ENCODE data around the gene PCDHB15. TPM values are rescaled to one million over a fixed set of nuclear protein-coding genes. Genes with fewer than 3 reads are reported as not detected.
"Not testable (repeated sequence)": the region's sequence is repeated elsewhere in the genome, so short reads cannot be mapped to it uniquely, and the experiment has no call there.

Gene PCDHB15
- total RNA-seq, 1 experiment from 2014 or later: 2.0 TPM

GRCh38 chr5:141247434-141247833 is 2.2 kb downstream of the PCDHB15 start:
- DNase-seq (ENCODE audit: low read depth): not testable (repeated sequence)

- no peak for DNase-seq (ENCODE audit: low read depth)
These were observed 5.4 kb downstream of the PCDHB15 start for GRCh38 chr5:141250576-141250975.

- no peak for DNase-seq (ENCODE audit: low read depth)
These were observed 13.3 kb downstream of the PCDHB15 start for GRCh38 chr5:141258464-141258863.

- DNase-seq (ENCODE audit: low read depth): no peak
These were observed 13.8 kb downstream of the PCDHB15 start for GRCh38 chr5:141258948-141259347.

GRCh38 chr5:141260458-141261237 is 15.5 kb downstream of the PCDHB15 start:
- DNase-seq (ENCODE audit: low read depth): peak; percentile 14

GRCh38 chr5:141261238-141261546 is 16.0 kb downstream of the PCDHB15 start:
- no peak for DNase-seq (ENCODE audit: low read depth)

- DNase-seq (ENCODE audit: low read depth): no peak
These were observed 24.0 kb downstream of the PCDHB15 start for GRCh38 chr5:141269195-141269594.

GRCh38 chr5:141272906-141273305 is 27.7 kb downstream of the PCDHB15 start:
- DNase-seq (ENCODE audit: low read depth): no peak

GRCh38 chr5:141298376-141298775 is 53.2 kb downstream of the PCDHB15 start:
- DNase-seq (ENCODE audit: low read depth): no peak

Other genes with a start within 250 kb of the PCDHB15 start
- gene PCDHB1, start 194.0 kb upstream of the PCDHB15 start, total RNA-seq (2014; rRNA removed; shearing (Covaris generic)): not detected in 2 replicates
- gene PCDHB2, start 150.8 kb upstream of the PCDHB15 start, total RNA-seq (2014; rRNA removed; shearing (Covaris generic)): 0.88 and 0.96 TPM in 2 replicates
- 0.12 and 0.20 TPM in 2 replicates for gene PCDHB3, start 144.9 kb upstream of the PCDHB15 start, total RNA-seq (2014; rRNA removed; shearing (Covaris generic))
- under 0.01 and 0.12 TPM in 2 replicates for gene PCDHB4, start 123.6 kb upstream of the PCDHB15 start, total RNA-seq (2014; rRNA removed; shearing (Covaris generic))
- 0.59 and 0.60 TPM in 2 replicates for gene PCDHB5, start 110.2 kb upstream of the PCDHB15 start, total RNA-seq (2014; rRNA removed; shearing (Covaris generic))
- gene PCDHB6, start 95.3 kb upstream of the PCDHB15 start, total RNA-seq (2014; rRNA removed; shearing (Covaris generic)): 0.20 and 0.24 TPM in 2 replicates
- gene PCDHB7, start 72.8 kb upstream of the PCDHB15 start, total RNA-seq (2014; rRNA removed; shearing (Covaris generic)): 0.39 and 0.48 TPM in 2 replicates
- 0.10 and 0.12 TPM in 2 replicates for gene PCDHB8, start 67.6 kb upstream of the PCDHB15 start, total RNA-seq (2014; rRNA removed; shearing (Covaris generic))
- 2.0 and 2.1 TPM in 2 replicates for gene PCDHB16, start 63.0 kb upstream of the PCDHB15 start, total RNA-seq (2014; rRNA removed; shearing (Covaris generic))
- 0.10 and 0.24 TPM in 2 replicates for gene PCDHB9, start 58.2 kb upstream of the PCDHB15 start, total RNA-seq (2014; rRNA removed; shearing (Covaris generic))
- gene PCDHB10, start 53.0 kb upstream of the PCDHB15 start, total RNA-seq (2014; rRNA removed; shearing (Covaris generic)): 0.60 and 0.78 TPM in 2 replicates
- 0.12 and 0.20 TPM in 2 replicates for gene PCDHB11, start 45.8 kb upstream of the PCDHB15 start, total RNA-seq (2014; rRNA removed; shearing (Covaris generic))
- gene PCDHB12, start 36.7 kb upstream of the PCDHB15 start, total RNA-seq (2014; rRNA removed; shearing (Covaris generic)): 0.36 and 0.88 TPM in 2 replicates
- gene PCDHB13, start 31.5 kb upstream of the PCDHB15 start, total RNA-seq (2014; rRNA removed; shearing (Covaris generic)): 2.5 and 2.6 TPM in 2 replicates
- 0.72 and 0.88 TPM in 2 replicates for gene PCDHB14, start 22.1 kb upstream of the PCDHB15 start, total RNA-seq (2014; rRNA removed; shearing (Covaris generic))
- gene SLC25A2, start 58.7 kb downstream of the PCDHB15 start, total RNA-seq (2014; rRNA removed; shearing (Covaris generic)): 0.48 TPM in 1 of 2 replicates, not detected in the other
- gene TAF7, start 75.4 kb downstream of the PCDHB15 start, total RNA-seq (2014; rRNA removed; shearing (Covaris generic)): 36.0 and 50.9 TPM in 2 replicates
- gene PCDHGA1, start 85.1 kb downstream of the PCDHB15 start, total RNA-seq (2014; rRNA removed; shearing (Covaris generic)): 3.3 and 3.7 TPM in 2 replicates
- gene PCDHGA2, start 93.4 kb downstream of the PCDHB15 start, total RNA-seq (2014; rRNA removed; shearing (Covaris generic)): 6.8 and 7.0 TPM in 2 replicates
- 0.12 and 0.39 TPM in 2 replicates for gene PCDHGA3, start 98.4 kb downstream of the PCDHB15 start, total RNA-seq (2014; rRNA removed; shearing (Covaris generic))
- gene PCDHGB1, start 104.7 kb downstream of the PCDHB15 start, total RNA-seq (2014; rRNA removed; shearing (Covaris generic)): 10.6 and 10.9 TPM in 2 replicates
- gene PCDHGA4, start 109.6 kb downstream of the PCDHB15 start, total RNA-seq (2014; rRNA removed; shearing (Covaris generic)): 3.8 and 4.8 TPM in 2 replicates
- 4.6 and 6.0 TPM in 2 replicates for gene PCDHGB2, start 114.6 kb downstream of the PCDHB15 start, total RNA-seq (2014; rRNA removed; shearing (Covaris generic))
- 1.5 and 1.8 TPM in 2 replicates for gene PCDHGA5, start 118.8 kb downstream of the PCDHB15 start, total RNA-seq (2014; rRNA removed; shearing (Covaris generic))
- gene PCDHGB3, start 124.8 kb downstream of the PCDHB15 start, total RNA-seq (2014; rRNA removed; shearing (Covaris generic)): 1.1 and 1.6 TPM in 2 replicates
- 1.3 and 1.8 TPM in 2 replicates for gene PCDHGA6, start 128.5 kb downstream of the PCDHB15 start, total RNA-seq (2014; rRNA removed; shearing (Covaris generic))
- gene PCDHGA7, start 137.3 kb downstream of the PCDHB15 start, total RNA-seq (2014; rRNA removed; shearing (Covaris generic)): 4.6 and 5.5 TPM in 2 replicates
- 12.0 and 12.7 TPM in 2 replicates for gene PCDHGB4, start 142.3 kb downstream of the PCDHB15 start, total RNA-seq (2014; rRNA removed; shearing (Covaris generic))
- gene PCDHGA8, start 147.2 kb downstream of the PCDHB15 start, total RNA-seq (2014; rRNA removed; shearing (Covaris generic)): 1.6 and 1.9 TPM in 2 replicates
- 18.6 and 19.8 TPM in 2 replicates for gene PCDHGB5, start 152.6 kb downstream of the PCDHB15 start, total RNA-seq (2014; rRNA removed; shearing (Covaris generic))
- 0.88 and 1.1 TPM in 2 replicates for gene PCDHGA9, start 157.4 kb downstream of the PCDHB15 start, total RNA-seq (2014; rRNA removed; shearing (Covaris generic))
- gene PCDHGB6, start 162.6 kb downstream of the PCDHB15 start, total RNA-seq (2014; rRNA removed; shearing (Covaris generic)): 0.84 and 0.88 TPM in 2 replicates
- gene PCDHGA10, start 167.6 kb downstream of the PCDHB15 start, total RNA-seq (2014; rRNA removed; shearing (Covaris generic)): 0.78 and 0.84 TPM in 2 replicates
- 0.29 and 0.48 TPM in 2 replicates for gene PCDHGB7, start 172.3 kb downstream of the PCDHB15 start, total RNA-seq (2014; rRNA removed; shearing (Covaris generic))
- 7.0 and 8.1 TPM in 2 replicates for gene PCDHGA11, start 175.7 kb downstream of the PCDHB15 start, total RNA-seq (2014; rRNA removed; shearing (Covaris generic))
- 19.9 and 23.5 TPM in 2 replicates for gene PCDHGA12, start 185.1 kb downstream of the PCDHB15 start, total RNA-seq (2014; rRNA removed; shearing (Covaris generic))
- 75.6 and 81.8 TPM in 2 replicates for gene PCDHGC3, start 230.6 kb downstream of the PCDHB15 start, total RNA-seq (2014; rRNA removed; shearing (Covaris generic))
- gene PCDHGC4, start 239.6 kb downstream of the PCDHB15 start, total RNA-seq (2014; rRNA removed; shearing (Covaris generic)): 0.78 and 1.1 TPM in 2 replicates
- 1.1 and 1.2 TPM in 2 replicates for gene PCDHGC5, start 243.7 kb downstream of the PCDHB15 start, total RNA-seq (2014; rRNA removed; shearing (Covaris generic))

Measured in RPMI7951 (cell line).